Prostate gland (tissue), 2 donors: ENCODE results near the gene PLA2G2F. TPM values are rescaled to one million over a fixed set of nuclear protein-coding genes. Genes with fewer than 3 reads are reported as not detected.

Experiments
- DNase-seq: peaks from one replicate; pipeline ENCODE4 v3.0.0-alpha.2; 2019; ENCODE audit warnings: low spot score
- H3K27ac ChIP-seq, 2 donors: fragments of 200-600 bp; sonication (generic); 2 replicates each; pipeline ENCODE4 v1.5.1; 2017 to 2019
- H3K27me3 ChIP-seq: fragments of 200-600 bp; sonication (generic); replicated peaks from 2 replicates; pipeline ENCODE4 v1.5.1; 2019; ENCODE audit not compliant: insufficient read depth
- H3K36me3 ChIP-seq, 2 donors: fragments of 200-600 bp; sonication (generic); 1 replicate in 1 of 2; 2 replicates in 1 of 2; pipeline versions ENCODE4 v1.5.1 to v1.8.1; 2017 to 2019
- H3K4me1 ChIP-seq: fragments of 200-600 bp; sonication (generic); replicated peaks from 2 replicates; pipeline ENCODE4 v1.5.1; 2019
- H3K4me3 ChIP-seq, 2 donors: fragments of 200-600 bp; sonication (generic); 2 replicates each; pipeline ENCODE4 v1.5.1; 2017 to 2019
- H3K9me3 ChIP-seq: fragments of 200-600 bp; sonication (generic); 2 replicates; pipeline ENCODE4 v1.5.1; 2017
- POLR2A ChIP-seq: fragments of 450-650 bp; IDR thresholded peaks from one replicate; pipeline ENCODE4 v1.6.1; 2016; ENCODE audit warnings: antibody characterized with exemption, mild to moderate bottlenecking
- POLR2AphosphoS5 ChIP-seq: sonication (generic); formaldehyde crosslinking; IDR thresholded peaks from one replicate; pipeline ENCODE4 v1.6.1; 2017; ENCODE audit warnings: antibody characterized with exemption
- WGBS: methylation state at CpG from one replicate; pipeline ENCODE4 v1.1.5; 2018; 5-methylcytosine and 5-hydroxymethylcytosine counted together
- intact Hi-C: fragments of 100-400 bp; cut with DNase I; formaldehyde crosslinking; loops from one replicate; pipeline ENCODE4 v1.14.2; 2022
- total RNA-seq, 2 donors: library from RNA; depleted of rRNA; stranded (reverse); fragments of >200 nt; gene quantifications; one replicate each; pipeline ENCODE4 v1.1.0, GENCODE V29; 2016
- TF ChIP-seq, protein P1 (sequence below), 4 experiments: fragments of 200-600 bp in 2 of 4; fragments of 450-650 bp in 2 of 4; sonication (generic) in 2 of 4; IDR thresholded peaks; 1 replicate in 3 of 4; 2 replicates in 1 of 4; pipeline ENCODE4 v1.5.1; 2016 to 2019; ENCODE audit warnings: antibody characterized with exemption in 4 of 4, mild to moderate bottlenecking in 2 of 4, moderate library complexity in 2 of 4

Gene PLA2G2F
- total RNA-seq, 2 donors from 2014 or later, result 0.23 TPM

DNA sequence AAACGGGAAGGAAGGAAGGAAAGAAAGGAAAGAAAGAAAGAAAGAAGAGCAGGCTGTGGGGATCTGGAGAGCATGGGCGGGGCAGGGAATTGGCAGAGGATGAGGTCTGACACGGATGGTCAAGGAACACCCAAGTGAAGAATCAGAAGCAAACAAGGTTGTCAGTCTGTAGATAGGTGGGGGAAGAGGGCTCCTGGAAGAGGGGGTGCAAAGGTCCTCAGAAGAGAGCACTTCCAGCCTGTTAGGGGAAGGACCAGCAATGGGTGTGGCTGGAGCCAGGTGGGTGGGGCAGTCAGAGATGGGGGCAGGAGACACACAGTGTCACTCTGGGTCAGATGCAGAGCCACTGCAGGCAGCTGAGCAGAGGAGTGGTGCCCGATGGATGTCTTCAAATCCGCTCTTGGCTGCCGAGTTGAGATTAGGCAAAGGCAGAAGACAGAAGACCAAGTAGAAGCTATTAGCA lies 58.2 kb downstream of the PLA2G2F start:
- TF ChIP-seq, protein P1, sequence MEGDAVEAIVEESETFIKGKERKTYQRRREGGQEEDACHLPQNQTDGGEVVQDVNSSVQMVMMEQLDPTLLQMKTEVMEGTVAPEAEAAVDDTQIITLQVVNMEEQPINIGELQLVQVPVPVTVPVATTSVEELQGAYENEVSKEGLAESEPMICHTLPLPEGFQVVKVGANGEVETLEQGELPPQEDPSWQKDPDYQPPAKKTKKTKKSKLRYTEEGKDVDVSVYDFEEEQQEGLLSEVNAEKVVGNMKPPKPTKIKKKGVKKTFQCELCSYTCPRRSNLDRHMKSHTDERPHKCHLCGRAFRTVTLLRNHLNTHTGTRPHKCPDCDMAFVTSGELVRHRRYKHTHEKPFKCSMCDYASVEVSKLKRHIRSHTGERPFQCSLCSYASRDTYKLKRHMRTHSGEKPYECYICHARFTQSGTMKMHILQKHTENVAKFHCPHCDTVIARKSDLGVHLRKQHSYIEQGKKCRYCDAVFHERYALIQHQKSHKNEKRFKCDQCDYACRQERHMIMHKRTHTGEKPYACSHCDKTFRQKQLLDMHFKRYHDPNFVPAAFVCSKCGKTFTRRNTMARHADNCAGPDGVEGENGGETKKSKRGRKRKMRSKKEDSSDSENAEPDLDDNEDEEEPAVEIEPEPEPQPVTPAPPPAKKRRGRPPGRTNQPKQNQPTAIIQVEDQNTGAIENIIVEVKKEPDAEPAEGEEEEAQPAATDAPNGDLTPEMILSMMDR (IDR thresholded peaks at IDR 0.05), result no peak
- TF ChIP-seq POLR2AphosphoS5, result no peak
- TF ChIP-seq POLR2A, result no peak
- WGBS, result 82% methylated on average over 6 of the region's 6 CpGs
- intact Hi-C loops, result loop anchor here (10.0 kb wide), 1 partner anchor 283 kb away; no protein-coding TSS in a partner anchor

DNA sequence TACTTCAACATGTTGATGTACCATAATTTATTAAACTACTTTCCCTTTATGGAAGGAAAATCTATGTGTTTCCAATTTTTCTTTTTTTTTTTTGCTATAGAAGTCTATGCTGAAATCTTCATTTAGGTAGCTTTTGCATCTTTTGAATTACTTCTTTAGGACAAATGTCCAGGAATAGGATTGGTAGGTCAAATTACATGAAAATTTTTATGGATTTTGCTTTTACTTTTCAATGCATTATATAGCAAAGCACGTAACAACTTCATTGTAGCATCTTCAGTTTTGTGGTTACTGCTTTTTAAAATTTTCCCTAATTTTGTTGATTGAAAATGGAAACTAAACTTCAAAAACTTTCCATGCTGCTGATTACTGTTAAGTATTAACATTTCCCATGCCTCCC lies 59.2 kb downstream of the PLA2G2F start:
- Histone ChIP-seq H3K4me3 (no peak overlapping the region), H3K9me3 (no peaks in the 10 kb centered on the region), H3K27me3 (no peaks in the 10 kb centered on the region), H3K27ac (no peak overlapping the region), H3K36me3 (no peaks in the 10 kb centered on the region), H3K4me1 (no peaks in the 10 kb centered on the region)
- intact Hi-C loops, result loop anchor here (10.0 kb wide), 1 partner anchor 283 kb away; no protein-coding TSS in a partner anchor
- 97% methylated on average over 1 of the region's 1 CpG for WGBS
- no peak for DNase-seq
- no peak for TF ChIP-seq POLR2A
- TF ChIP-seq, protein P1 (IDR thresholded peaks at IDR 0.05), result no peak
- TF ChIP-seq POLR2AphosphoS5, result no peak

More for the DNA sequence above, 58.2 kb downstream of the PLA2G2F start:
- H3K9me3 ChIP-seq, result no peaks in the 10 kb centered on the region
- no peak overlapping the region for H3K27ac ChIP-seq
- H3K36me3 ChIP-seq, result no peaks in the 10 kb centered on the region
- no peak for DNase-seq
- H3K4me1 ChIP-seq, result no peaks in the 10 kb centered on the region
- no peak overlapping the region for H3K4me3 ChIP-seq
- H3K27me3 ChIP-seq, result no peaks in the 10 kb centered on the region

DNA sequence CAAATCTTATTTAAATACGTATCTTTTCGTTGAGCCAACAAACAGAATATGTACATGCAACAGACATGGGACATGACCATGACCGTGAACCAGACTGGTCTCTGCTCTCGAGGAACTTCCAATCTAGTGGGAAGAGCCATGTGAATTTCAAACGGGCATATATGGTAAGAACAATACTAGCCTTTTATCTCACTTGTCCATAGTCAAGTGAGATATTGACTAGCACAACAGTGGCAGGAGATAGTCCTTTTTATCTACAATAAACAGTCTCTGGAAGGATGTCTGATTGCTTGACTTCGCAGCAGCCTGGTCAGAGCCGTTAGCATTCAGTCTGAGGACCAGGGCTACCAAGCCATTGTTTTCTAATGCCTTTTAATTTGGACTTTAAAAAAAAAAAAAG lies 59.8 kb downstream of the PLA2G2F start:
- Histone ChIP-seq H3K27ac (no peak overlapping the region), H3K36me3 (no peaks in the 10 kb centered on the region), H3K4me1 (no peaks in the 10 kb centered on the region), H3K27me3 (no peaks in the 10 kb centered on the region), H3K9me3 (no peaks in the 10 kb centered on the region), H3K4me3 (no peak overlapping the region)
- DNase-seq, result no peak
- WGBS, result 83% methylated on average over 7 of the region's 7 CpGs
- TF ChIP-seq POLR2A, result no peak
- TF ChIP-seq, protein P1 (IDR thresholded peaks at IDR 0.05), result no peak
- TF ChIP-seq POLR2AphosphoS5, result no peak
- intact Hi-C loops, result loop anchor here (10.0 kb wide), 1 partner anchor 284 kb away; no protein-coding TSS in a partner anchor

DNA sequence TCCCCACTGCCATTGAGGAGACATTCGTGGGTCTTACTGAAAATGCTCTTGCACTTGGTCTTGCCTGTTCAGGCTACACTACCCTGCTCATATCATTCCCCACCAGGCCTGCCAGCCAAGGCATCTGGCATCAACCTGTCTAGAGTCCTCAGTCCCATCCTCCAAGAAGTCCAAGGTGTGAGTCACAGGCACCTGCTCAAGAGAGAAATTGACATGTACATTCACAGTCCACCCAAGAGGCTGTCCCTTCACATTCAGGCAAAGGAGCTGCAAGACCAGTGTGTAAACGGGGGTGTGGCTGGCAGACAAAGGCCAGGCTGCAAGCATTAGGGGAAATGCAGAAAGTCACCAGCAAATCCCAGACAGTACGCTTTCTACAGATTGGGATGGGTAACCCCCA lies 60.3 kb downstream of the PLA2G2F start:
- no peaks in the 10 kb centered on the region for H3K27me3 ChIP-seq
- 54% methylated on average over 3 of the region's 3 CpGs for WGBS
- TF ChIP-seq POLR2A (no peak), POLR2AphosphoS5 (no peak)
- TF ChIP-seq, protein P1 (IDR thresholded peaks at IDR 0.05), result no peak
- no peak overlapping the region for H3K27ac ChIP-seq
- DNase-seq, result no peak
- no peaks in the 10 kb centered on the region for H3K36me3 ChIP-seq
- no peaks in the 10 kb centered on the region for H3K4me1 ChIP-seq
- H3K4me3 ChIP-seq, result no peak overlapping the region
- intact Hi-C loops, result loop anchor here (10.0 kb wide), 1 partner anchor 285 kb away; no protein-coding TSS in a partner anchor
- no peaks in the 10 kb centered on the region for H3K9me3 ChIP-seq

DNA sequence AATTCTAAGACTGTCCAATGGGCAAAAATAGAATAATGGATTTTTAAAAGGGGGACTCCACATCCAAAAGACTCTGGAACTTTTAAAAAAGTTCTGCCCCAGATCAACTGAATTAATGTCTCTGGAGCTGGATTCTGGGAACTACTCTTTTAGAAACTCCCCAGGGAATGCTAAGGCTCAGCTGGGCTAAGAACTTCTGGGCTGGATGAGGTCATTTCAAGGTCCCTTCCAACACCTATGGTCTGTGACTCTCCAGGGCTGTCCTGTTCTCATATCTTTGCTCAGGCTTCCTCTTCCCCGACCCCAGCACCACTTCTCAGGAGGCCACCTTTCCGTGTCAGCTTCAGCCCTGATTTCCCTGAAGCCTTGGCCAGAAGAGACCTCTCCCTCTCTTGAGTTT lies 60.7 kb downstream of the PLA2G2F start:
- TF ChIP-seq POLR2A (no peak), POLR2AphosphoS5 (no peak)
- TF ChIP-seq, protein P1 (IDR thresholded peaks at IDR 0.05), result no peak
- Histone ChIP-seq H3K36me3 (no peaks in the 10 kb centered on the region), H3K9me3 (no peaks in the 10 kb centered on the region), H3K4me1 (no peaks in the 10 kb centered on the region), H3K27me3 (no peaks in the 10 kb centered on the region), H3K27ac (no peak overlapping the region), H3K4me3 (no peak overlapping the region)
- DNase-seq, result no peak
- intact Hi-C loops, result loop anchor here (10.0 kb wide), 1 partner anchor 285 kb away; no protein-coding TSS in a partner anchor
- WGBS, result 80% methylated on average over 2 of the region's 2 CpGs
